CD14-positive monocyte (primary cell): ENCODE measurements around the gene ELOVL6. TPM values are rescaled to one million over a fixed set of nuclear protein-coding genes. Genes with fewer than 3 reads are reported as not detected.

Source experiments
- DNase-seq, 3 donors: peaks; one replicate each; pipeline ENCODE4 v3.0.0-alpha.2; 2011 to 2022
- H2AFZ ChIP-seq: 2 replicates; pipeline ENCODE4 v1.6.0; 2012; ENCODE audit warnings: mild to moderate bottlenecking, low read depth, low read length, inconsistent platforms; ENCODE audit not compliant: insufficient read depth, poor library complexity, severe bottlenecking
- H3K27ac ChIP-seq, 2 donors: 1 replicate in 1 of 2; 2 replicates in 1 of 2; pipeline ENCODE4 v1.5.1; 2012 to 2013; ENCODE audit warnings: low read length in 2 of 2, control low read depth in 1 of 2, inconsistent platforms in 1 of 2, low read depth in 1 of 2, mild to moderate bottlenecking in 1 of 2
- H3K27me3 ChIP-seq, 2 donors: one replicate each; pipeline versions ENCODE4 v1.6.0 to v1.6.1; 2011 to 2013; ENCODE audit warnings: low read length in 2 of 2; ENCODE audit not compliant: control insufficient read depth in 2 of 2, insufficient read depth in 2 of 2
- H3K36me3 ChIP-seq, 2 donors: replicated peaks in 1 of 2; 1 replicate in 1 of 2; 2 replicates in 1 of 2; pipeline versions ENCODE4 v1.5.1 to v1.6.1; 2012 to 2013; ENCODE audit warnings: low read length in 2 of 2, control low read depth in 1 of 2, inconsistent platforms in 1 of 2, mild to moderate bottlenecking in 1 of 2; ENCODE audit not compliant: insufficient read depth in 2 of 2, control insufficient read depth in 1 of 2
- H3K4me1 ChIP-seq, 2 donors: 1 replicate in 1 of 2; 2 replicates in 1 of 2; pipeline versions ENCODE4 v1.5.1 to v1.6.1; 2012 to 2013; ENCODE audit warnings: low read length in 2 of 2, control low read depth in 1 of 2, inconsistent platforms in 1 of 2, mild to moderate bottlenecking in 1 of 2, moderate library complexity in 1 of 2; ENCODE audit not compliant: insufficient read depth in 2 of 2, control insufficient read depth in 1 of 2
- H3K4me2 ChIP-seq: replicated peaks from 2 replicates; pipeline ENCODE3; 2012; ENCODE audit warnings: low read length, moderate library complexity, mild to moderate bottlenecking; ENCODE audit not compliant: poor library complexity, severe bottlenecking; ENCODE audit errors: extremely low read depth
- H3K4me3 ChIP-seq, 3 experiments: fragments of 200-600 bp in 1 of 3; sonication (generic) in 1 of 3; replicated peaks in 1 of 3; 1 replicate in 2 of 3; 2 replicates in 1 of 3; pipeline ENCODE4 v1.5.1; 2011 to 2013; ENCODE audit warnings: low read length in 3 of 3, mild to moderate bottlenecking in 3 of 3, control low read depth in 2 of 3, low read depth in 2 of 3, inconsistent platforms in 1 of 3, moderate library complexity in 1 of 3
- H3K79me2 ChIP-seq: 2 replicates; pipeline ENCODE4 v1.6.0; 2012; ENCODE audit warnings: mild to moderate bottlenecking, control low read depth, inconsistent platforms, low read length, moderate library complexity; ENCODE audit not compliant: insufficient read depth
- H3K9ac ChIP-seq: 2 replicates; pipeline ENCODE4 v1.6.0; 2017; ENCODE audit warnings: low read length, mild to moderate bottlenecking; ENCODE audit not compliant: insufficient read depth, poor library complexity, severe bottlenecking
- H3K9me3 ChIP-seq, 2 donors: replicated peaks in 1 of 2; 1 replicate in 1 of 2; 2 replicates in 1 of 2; pipeline versions ENCODE4 v1.5.1 to v1.6.1; 2012 to 2013; ENCODE audit warnings: low read length in 2 of 2, control low read depth in 1 of 2; ENCODE audit not compliant: control insufficient read depth in 1 of 2, insufficient read depth in 1 of 2
- H4K20me1 ChIP-seq: 2 replicates; pipeline ENCODE4 v1.6.0; 2012; ENCODE audit warnings: mild to moderate bottlenecking, low read length, control low read depth, moderate library complexity; ENCODE audit not compliant: insufficient read depth
- H3K27ac Mint-ChIP-seq, 7 donors: one replicate each; pipeline ENCODE4 v1.8.0; 2020; ENCODE audit warnings: mild to moderate bottlenecking in 7 of 7, mixed read lengths in 7 of 7, moderate library complexity in 6 of 7, inconsistent platforms in 2 of 7
- H3K27me3 Mint-ChIP-seq, 3 donors: one replicate each; pipeline ENCODE4 v1.8.0; 2021 to 2022; ENCODE audit warnings: low read depth in 3 of 3, mild to moderate bottlenecking in 3 of 3, mixed read lengths in 3 of 3, moderate library complexity in 3 of 3, inconsistent platforms in 1 of 3
- H3K36me3 Mint-ChIP-seq, 2 donors: one replicate each; pipeline ENCODE4 v1.8.0; 2020; ENCODE audit warnings: mixed read lengths in 2 of 2, inconsistent platforms in 1 of 2, mild to moderate bottlenecking in 1 of 2
- H3K4me1 Mint-ChIP-seq: one replicate; pipeline ENCODE4 v1.8.0; 2020; ENCODE audit warnings: mild to moderate bottlenecking, mixed read lengths
- H3K4me3 Mint-ChIP-seq, 2 donors: one replicate each; pipeline ENCODE4 v1.8.0; 2020; ENCODE audit warnings: mild to moderate bottlenecking in 2 of 2, mixed read lengths in 2 of 2, moderate library complexity in 1 of 2
- H3K9me3 Mint-ChIP-seq, 7 donors: one replicate each; pipeline ENCODE4 v1.8.0; 2020 to 2022; ENCODE audit warnings: mixed read lengths in 7 of 7, mild to moderate bottlenecking in 6 of 7, moderate library complexity in 6 of 7, inconsistent platforms in 2 of 7
- CTCF ChIP-seq: fragments of 200-600 bp; IDR thresholded peaks from one replicate; pipeline ENCODE4 v1.8.0; 2022; ENCODE audit warnings: antibody characterized with exemption, mild to moderate bottlenecking
- WGBS: methylation state at CpG from one replicate; pipeline ENCODE4 v1.1.5; 2013; ENCODE audit warnings: missing lambda C conversion rate; ENCODE audit not compliant: insufficient coverage; 5-methylcytosine and 5-hydroxymethylcytosine counted together
- intact Hi-C, 2 donors: fragments of 100-400 bp; cut with micrococcal nuclease; formaldehyde crosslinking; loops; one replicate each; pipeline versions ENCODE4 v1.15.0 to v1.15.1; 2023
- polyA plus RNA-seq, 3 donors: library from polyadenylated mRNA; depleted of rRNA in 1 of 3; unstranded in 2 of 3; stranded (reverse) in 1 of 3; fragments of 300-500 nt in 2 of 3; fragments of >200 nt in 1 of 3; fragmentation: Illumina TruSeq in 2 of 3; gene quantifications; 1 replicate in 2 of 3; 2 replicates in 1 of 3; pipeline ENCODE4 v1.2.3, GENCODE V29; 2012 to 2021

ELOVL6 gene
- polyA plus RNA-seq, 3 donors = 0.11 to 0.19 TPM; not detected in 1

GRCh38 chr4:110009550-110009949 is 188.9 kb downstream of the ELOVL6 start:
- no peak for DNase-seq
- no peaks in the 10 kb centered on the region for H3K4me1 Mint-ChIP-seq
- Histone ChIP-seq H4K20me1 (no peaks in the 10 kb centered on the region), H3K27ac (no peak overlapping the region), H3K4me2 (no peak overlapping the region), H2AFZ (no peak overlapping the region), H3K79me2 (no peaks in the 10 kb centered on the region), H3K4me1 (no peaks in the 10 kb centered on the region), H3K9ac (no peak overlapping the region), H3K27me3 (peaks cover 28 to 55% of the 10 kb centered on the region in 2 donors), H3K9me3 (no peaks in the 10 kb centered on the region), H3K4me3 (no peak overlapping the region), H3K36me3 (no peaks in the 10 kb centered on the region)
- peaks cover 0 to 3% of the 10 kb centered on the region in 2 donors for H3K36me3 Mint-ChIP-seq
- no peaks in the 10 kb centered on the region for H3K9me3 Mint-ChIP-seq
- TF ChIP-seq CTCF = no peak
- H3K27ac Mint-ChIP-seq = no peak overlapping the region
- intact Hi-C loops = no loop called here
- peak overlapping the region in 1 of 2 donors; percentile 40 for H3K4me3 Mint-ChIP-seq
- no CpG with 5 or more reads among the region's 2 CpGs for WGBS
- H3K27me3 Mint-ChIP-seq = peaks cover 28 to 41% (median 28%) of the 10 kb centered on the region in 3 donors

GRCh38 chr4:110008540-110008939 is 189.9 kb downstream of the ELOVL6 start:
- Histone ChIP-seq H3K4me2 (no peak overlapping the region), H3K27ac (no peak overlapping the region), H3K4me3 (no peak overlapping the region), H3K4me1 (no peaks in the 10 kb centered on the region), H3K9me3 (no peaks in the 10 kb centered on the region), H4K20me1 (no peaks in the 10 kb centered on the region), H3K27me3 (peaks cover 36 to 57% of the 10 kb centered on the region in 2 donors), H2AFZ (no peak overlapping the region), H3K36me3 (no peaks in the 10 kb centered on the region), H3K79me2 (no peaks in the 10 kb centered on the region), H3K9ac (no peak overlapping the region)
- Mint-ChIP-seq H3K36me3 (peaks cover 0 to 3% of the 10 kb centered on the region in 2 donors), H3K4me1 (no peaks in the 10 kb centered on the region), H3K27me3 (peaks cover 32 to 45% (median 34%) of the 10 kb centered on the region in 3 donors), H3K27ac (no peak overlapping the region), H3K4me3 (no peak overlapping the region), H3K9me3 (no peaks in the 10 kb centered on the region)
- DNase-seq = no peak
- intact Hi-C loops = no loop called here
- TF ChIP-seq CTCF = no peak
- WGBS = no CpG with 5 or more reads among the region's 2 CpGs
